ENCODE results near the gene C19orf67.

DNA sequence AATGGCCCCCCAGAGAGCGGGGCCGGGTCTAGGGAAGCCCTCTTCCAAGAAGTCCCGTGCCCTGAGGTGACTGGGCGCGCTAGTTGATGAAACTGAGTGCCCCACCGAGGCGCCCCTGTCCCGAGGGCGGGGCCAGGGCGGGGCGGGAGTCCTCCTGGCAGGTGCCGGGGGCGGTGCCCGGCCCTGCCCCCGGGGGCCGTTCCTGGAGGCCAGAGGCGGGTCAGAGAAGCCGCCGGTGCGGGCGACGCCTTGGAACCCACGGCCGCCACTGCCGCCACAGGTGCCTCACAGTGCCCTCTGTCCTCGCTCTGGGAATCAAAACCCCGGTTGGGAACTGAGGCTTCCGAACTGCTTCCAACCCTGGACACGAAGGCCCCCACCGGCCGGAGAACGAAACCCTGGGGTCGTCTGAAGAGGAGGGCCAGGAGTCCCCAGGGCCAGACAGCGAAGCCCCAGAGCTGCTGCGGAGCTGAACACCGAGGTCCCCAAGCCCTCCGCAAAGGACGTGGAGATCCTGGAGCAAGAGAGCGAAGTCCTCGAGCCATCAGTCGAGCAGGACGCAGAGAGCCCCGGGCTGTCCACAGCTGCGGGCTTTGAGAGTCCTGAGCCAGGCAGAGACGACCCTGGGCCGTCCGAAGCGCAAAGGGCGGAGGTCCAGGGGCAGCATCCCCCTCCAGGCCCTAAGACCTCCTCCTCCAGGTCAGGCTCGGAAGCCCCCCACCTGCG, 12.9 kb downstream of the C19orf67 start, which contains the start of gene MISP3:
- TF ChIP-seq, protein P1, sequence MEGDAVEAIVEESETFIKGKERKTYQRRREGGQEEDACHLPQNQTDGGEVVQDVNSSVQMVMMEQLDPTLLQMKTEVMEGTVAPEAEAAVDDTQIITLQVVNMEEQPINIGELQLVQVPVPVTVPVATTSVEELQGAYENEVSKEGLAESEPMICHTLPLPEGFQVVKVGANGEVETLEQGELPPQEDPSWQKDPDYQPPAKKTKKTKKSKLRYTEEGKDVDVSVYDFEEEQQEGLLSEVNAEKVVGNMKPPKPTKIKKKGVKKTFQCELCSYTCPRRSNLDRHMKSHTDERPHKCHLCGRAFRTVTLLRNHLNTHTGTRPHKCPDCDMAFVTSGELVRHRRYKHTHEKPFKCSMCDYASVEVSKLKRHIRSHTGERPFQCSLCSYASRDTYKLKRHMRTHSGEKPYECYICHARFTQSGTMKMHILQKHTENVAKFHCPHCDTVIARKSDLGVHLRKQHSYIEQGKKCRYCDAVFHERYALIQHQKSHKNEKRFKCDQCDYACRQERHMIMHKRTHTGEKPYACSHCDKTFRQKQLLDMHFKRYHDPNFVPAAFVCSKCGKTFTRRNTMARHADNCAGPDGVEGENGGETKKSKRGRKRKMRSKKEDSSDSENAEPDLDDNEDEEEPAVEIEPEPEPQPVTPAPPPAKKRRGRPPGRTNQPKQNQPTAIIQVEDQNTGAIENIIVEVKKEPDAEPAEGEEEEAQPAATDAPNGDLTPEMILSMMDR (conservative IDR thresholded peaks at IDR 0.05; ENCODE audit: low read depth in 2 of 2) = no peak
- TF ChIP-seq EZH2 (IDR thresholded peaks at IDR 0.05; ENCODE audit: low read depth, unreplicated experiment) (no peak), POLR2AphosphoS5 (IDR thresholded peaks at IDR 0.05; ENCODE audit: low read depth) (no peak), JUNB (IDR thresholded peaks at IDR 0.05; ENCODE audit: unreplicated experiment) (no peak)
